H9 (cell line): ENCODE results near the gene HIRA. TPM values are rescaled to one million over a fixed set of nuclear protein-coding genes. Genes with fewer than 3 reads are reported as not detected.

Source experiments
- DNase-seq: peaks from one replicate; pipeline ENCODE4 v3.0.0-alpha.2; 2017
- H2AFZ ChIP-seq: one replicate; pipeline ENCODE4 v1.6.1; 2013; ENCODE audit warnings: mild to moderate bottlenecking, low read length, control low read depth, moderate library complexity
- H2AK5ac ChIP-seq: 2 replicates; pipeline ENCODE4 v1.6.1; 2013; ENCODE audit warnings: low read length, control low read depth, mixed read lengths; ENCODE audit not compliant: insufficient read length
- H2BK120ac ChIP-seq: one replicate; pipeline ENCODE4 v1.6.1; 2013; ENCODE audit warnings: low read depth, mild to moderate bottlenecking, low read length, control low read depth, inconsistent platforms; ENCODE audit not compliant: poor library complexity, severe bottlenecking
- H2BK12ac ChIP-seq: 2 replicates; pipeline ENCODE4 v1.6.1; 2013; ENCODE audit warnings: low read length, control low read depth, mixed read lengths, low read depth; ENCODE audit not compliant: insufficient read length
- H2BK15ac ChIP-seq: 2 replicates; pipeline ENCODE4 v1.6.1; 2013; ENCODE audit warnings: low read depth, low read length, control low read depth
- H2BK20ac ChIP-seq: one replicate; pipeline ENCODE4 v1.6.1; 2013; ENCODE audit warnings: low read depth, mild to moderate bottlenecking, low read length, control low read depth, inconsistent platforms; ENCODE audit not compliant: poor library complexity, severe bottlenecking
- H2BK5ac ChIP-seq: 2 replicates; pipeline ENCODE4 v1.6.1; 2013; ENCODE audit warnings: low read length, control low read depth, mixed read lengths; ENCODE audit not compliant: insufficient read length
- H3K14ac ChIP-seq: 2 replicates; pipeline ENCODE4 v1.6.1; 2013; ENCODE audit warnings: low read length, control low read depth; ENCODE audit not compliant: insufficient read depth
- H3K18ac ChIP-seq: 2 replicates; pipeline ENCODE4 v1.6.1; 2013; ENCODE audit warnings: low read depth, mild to moderate bottlenecking, mixed read lengths, low read length, control low read depth; ENCODE audit not compliant: insufficient read length
- H3K23ac ChIP-seq: 2 replicates; pipeline ENCODE4 v1.6.1; 2013; ENCODE audit warnings: low read length, control low read depth, mixed read lengths, low read depth; ENCODE audit not compliant: insufficient read length
- H3K23me2 ChIP-seq: 2 replicates; pipeline ENCODE4 v1.6.1; 2013; ENCODE audit warnings: low read depth, mild to moderate bottlenecking, mixed read lengths, low read length, control low read depth; ENCODE audit not compliant: insufficient read length, poor library complexity, severe bottlenecking
- H3K27ac ChIP-seq: 2 replicates; pipeline ENCODE4 v1.5.1; 2013; ENCODE audit warnings: low read length, control low read depth, mixed read lengths, low read depth; ENCODE audit not compliant: insufficient read length
- H3K27me3 ChIP-seq: 2 replicates; pipeline ENCODE4 v1.6.1; 2013; ENCODE audit warnings: low read length, control low read depth, inconsistent platforms; ENCODE audit not compliant: insufficient read depth
- H3K4ac ChIP-seq: 2 replicates; pipeline ENCODE4 v1.6.1; 2013; ENCODE audit warnings: low read depth, mild to moderate bottlenecking, control low read depth, inconsistent platforms, low read length, moderate library complexity
- H3K4me1 ChIP-seq: 2 replicates; pipeline ENCODE4 v1.6.1; 2013; ENCODE audit warnings: low read length, control low read depth, inconsistent platforms; ENCODE audit not compliant: insufficient read depth
- H3K4me2 ChIP-seq: 2 replicates; pipeline ENCODE4 v1.6.1; 2013; ENCODE audit warnings: low read length, control low read depth, mixed read lengths; ENCODE audit not compliant: insufficient read length, insufficient read depth
- H3K56ac ChIP-seq: 2 replicates; pipeline ENCODE4 v1.6.1; 2013; ENCODE audit warnings: low read depth, mild to moderate bottlenecking, mixed read lengths, low read length, control low read depth; ENCODE audit not compliant: insufficient read length
- H3K79me1 ChIP-seq: 2 replicates; pipeline ENCODE4 v1.6.1; 2013; ENCODE audit warnings: low read depth, mild to moderate bottlenecking, moderate library complexity, low read length, control low read depth, inconsistent platforms; ENCODE audit not compliant: insufficient read depth, poor library complexity, severe bottlenecking
- H3K79me2 ChIP-seq: 2 replicates; pipeline ENCODE4 v1.6.1; 2013; ENCODE audit warnings: low read length, control low read depth, inconsistent platforms; ENCODE audit not compliant: insufficient read depth
- H3K9ac ChIP-seq: 2 replicates; pipeline ENCODE4 v1.6.1; 2013; ENCODE audit warnings: low read length, control low read depth, mixed read lengths; ENCODE audit not compliant: insufficient read length; ENCODE audit errors: extremely low read depth
- H3K9me3 ChIP-seq: one replicate; pipeline ENCODE4 v1.6.1; 2013; ENCODE audit warnings: low read depth, low read length, inconsistent platforms; ENCODE audit not compliant: control insufficient read depth
- H3T11ph ChIP-seq: one replicate; pipeline ENCODE4 v1.6.1; 2013; ENCODE audit warnings: mild to moderate bottlenecking, low read length, control low read depth, inconsistent platforms
- H4K20me1 ChIP-seq: one replicate; pipeline ENCODE4 v1.6.1; 2013; ENCODE audit not compliant: control insufficient read depth, insufficient read length, insufficient read depth
- H4K5ac ChIP-seq: 2 replicates; pipeline ENCODE4 v1.6.1; 2013; ENCODE audit warnings: low read depth, mild to moderate bottlenecking, mixed read lengths, low read length, control low read depth; ENCODE audit not compliant: insufficient read length
- H4K8ac ChIP-seq: replicated peaks from 2 replicates; pipeline ENCODE4 v1.6.1; 2013; ENCODE audit warnings: low read length, control low read depth, mixed read lengths, low read depth; ENCODE audit not compliant: insufficient read length
- H4K91ac ChIP-seq: 2 replicates; pipeline ENCODE4 v1.6.1; 2013; ENCODE audit warnings: low read depth, mild to moderate bottlenecking, moderate library complexity, mixed read lengths, low read length, control low read depth; ENCODE audit not compliant: insufficient read length
- H3K27ac Mint-ChIP-seq, 3 experiments: 2 replicates in 2 of 3; 3 replicates in 1 of 3; pipeline ENCODE4 v1.8.0; 2020 to 2021; ENCODE audit warnings: mixed read lengths in 3 of 3, mild to moderate bottlenecking in 1 of 3, moderate library complexity in 1 of 3
- H3K27me3 Mint-ChIP-seq: 2 replicates; pipeline ENCODE4 v1.8.0; 2021; ENCODE audit warnings: low read depth, mild to moderate bottlenecking, moderate library complexity, mixed read lengths
- H3K36me3 Mint-ChIP-seq, 3 experiments: 2 replicates in 2 of 3; 3 replicates in 1 of 3; pipeline ENCODE4 v1.8.0; 2020 to 2021; ENCODE audit warnings: low read depth in 3 of 3, mixed read lengths in 3 of 3; ENCODE audit not compliant: insufficient read depth in 1 of 3
- H3K4me1 Mint-ChIP-seq, 2 experiments: 2 replicates each; pipeline ENCODE4 v1.8.0; 2020; ENCODE audit warnings: mixed read lengths in 2 of 2
- H3K4me3 Mint-ChIP-seq, 2 experiments: 2 replicates in 1 of 2; 3 replicates in 1 of 2; pipeline ENCODE4 v1.8.0; 2020 to 2021; ENCODE audit warnings: mild to moderate bottlenecking in 2 of 2, mixed read lengths in 2 of 2, moderate library complexity in 1 of 2
- H3K9me3 Mint-ChIP-seq, 2 experiments: 2 replicates in 1 of 2; 3 replicates in 1 of 2; pipeline ENCODE4 v1.8.0; 2020; ENCODE audit warnings: mild to moderate bottlenecking in 2 of 2, mixed read lengths in 2 of 2, moderate library complexity in 1 of 2
- CTCF ChIP-seq: fragments of 200-600 bp; sonication (generic); conservative IDR thresholded peaks from 3 replicates; pipeline ENCODE4 v1.8.0; 2021; ENCODE audit warnings: antibody characterized with exemption, mild to moderate bottlenecking
- WGBS: extraction: QIAGEN DNeasy Blood & Tissue Kit; methylation state at CpG from one replicate; pipeline ENCODE4 v1.1.7; 2013; ENCODE audit warnings: missing lambda C conversion rate, low lambda C conversion rate, mixed read lengths; ENCODE audit not compliant: insufficient read length; ENCODE audit errors: extremely low coverage; 5-methylcytosine and 5-hydroxymethylcytosine counted together
- total RNA-seq: library from RNA; stranded (reverse); gene quantifications from 2 replicates; pipeline ENCODE4 v1.2.1, GENCODE V29; 2021

HIRA gene
- total RNA-seq, 1 experiment from 2014 or later = 51.9 TPM

- Histone ChIP-seq H3K4me1 (peaks cover 4% of the 10 kb centered on the region; the same call in 1 of the 2 replicates), H3K23ac (no peak overlapping the region), H3K4me2 (no peak overlapping the region), H2BK12ac (no peak overlapping the region), H2BK15ac (no peak overlapping the region), H3K14ac (no peak overlapping the region), H3K27ac (no peak overlapping the region), H2BK20ac (no peak overlapping the region), H4K8ac (no peak overlapping the region), H3K4ac (no peak overlapping the region), H2BK120ac (no peak overlapping the region), H3K56ac (no peak overlapping the region), H3K9me3 (no peaks in the 10 kb centered on the region), H4K20me1 (no peaks in the 10 kb centered on the region), H3K79me1 (peaks cover 15% of the 10 kb centered on the region), H3K27me3 (no peaks in the 10 kb centered on the region), H2AFZ (no peak overlapping the region), H4K5ac (no peak overlapping the region), H3K18ac (no peak overlapping the region), H3T11ph (no peak overlapping the region), H3K9ac (no peak overlapping the region), H3K23me2 (no peaks in the 10 kb centered on the region), H2BK5ac (no peak overlapping the region), H2AK5ac (no peak overlapping the region), H3K79me2 (peaks cover 35% of the 10 kb centered on the region; the same call in 1 of the 2 replicates), H4K91ac (no peak overlapping the region)
- no peak overlapping the region for H3K4me3 Mint-ChIP-seq
- peaks cover 0 to 3% of the 10 kb centered on the region in 2 experiments; a peak in 2 of 5 replicates for H3K9me3 Mint-ChIP-seq
- H3K27ac Mint-ChIP-seq = no peak overlapping the region; a peak in 1 of 7 replicates
- H3K27me3 Mint-ChIP-seq = no peaks in the 10 kb centered on the region
- no peak for TF ChIP-seq CTCF
- DNase-seq = no peak
- H3K36me3 Mint-ChIP-seq = peaks cover 5 to 10% (median 8%) of the 10 kb centered on the region in 3 experiments; a peak in 5 of 7 replicates
- no CpG with 5 or more reads among the region's 6 CpGs for WGBS
- H3K4me1 Mint-ChIP-seq = peaks cover 29 to 32% of the 10 kb centered on the region in 2 experiments
These were observed 11.2 kb downstream of the HIRA start for GRCh38 chr22:19420321-19420720.
